OCI-LY1 (cell line): ENCODE data around the gene VSIG8.

Experiments
- EZH2 ChIP-seq: fragments of 200-600 bp; sonication (generic), shearing (Covaris generic); IDR thresholded peaks from 2 replicates; pipeline ENCODE4 v1.8.0; 2017; ENCODE audit warnings: borderline replicate concordance, mixed run types, mild to moderate bottlenecking, antibody characterized with exemption, low read length, moderate library complexity, mixed read lengths
- TF ChIP-seq, protein P1 (sequence below): fragments of 200-600 bp; sonication (generic), shearing (Covaris generic); IDR thresholded peaks from 2 replicates; pipeline ENCODE4 v1.5.1; 2017; ENCODE audit warnings: mild to moderate bottlenecking, antibody characterized with exemption, low read length, moderate library complexity, mixed read lengths

DNA sequence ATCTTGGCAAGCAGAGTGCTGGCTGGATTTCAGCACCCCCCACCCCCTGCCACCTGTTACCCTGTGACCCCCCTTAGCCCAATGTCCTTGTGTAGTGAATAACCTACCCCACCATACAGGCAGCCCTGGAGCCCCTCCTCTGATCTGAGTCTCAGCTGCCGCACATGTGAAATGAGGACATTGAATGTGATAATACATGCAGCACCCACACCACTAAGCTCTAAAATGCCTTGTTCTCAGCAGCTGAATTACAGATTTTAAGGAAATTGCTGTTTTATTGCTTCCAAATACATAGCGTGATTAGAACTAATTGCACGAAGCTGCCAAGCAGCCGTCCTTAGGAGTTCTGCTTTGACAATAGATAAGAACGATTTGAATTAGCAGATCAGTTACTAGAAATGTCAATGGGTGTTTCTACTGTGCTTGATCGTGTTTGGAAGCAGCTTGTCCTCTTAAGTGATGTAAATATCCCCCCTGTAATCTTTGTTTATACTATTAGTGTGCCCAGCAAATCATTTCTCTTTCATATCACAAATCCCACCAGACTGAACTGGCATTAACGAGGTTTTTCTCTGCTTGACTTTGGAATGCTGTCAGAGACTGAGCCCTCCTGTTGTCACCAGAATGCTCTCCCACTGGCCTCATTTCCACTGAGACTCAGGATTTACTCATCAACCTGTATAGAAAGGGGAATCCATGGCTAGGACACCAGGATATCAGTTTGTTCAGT is 30.9 kb downstream of the VSIG8 start:
- TF ChIP-seq, protein P1, sequence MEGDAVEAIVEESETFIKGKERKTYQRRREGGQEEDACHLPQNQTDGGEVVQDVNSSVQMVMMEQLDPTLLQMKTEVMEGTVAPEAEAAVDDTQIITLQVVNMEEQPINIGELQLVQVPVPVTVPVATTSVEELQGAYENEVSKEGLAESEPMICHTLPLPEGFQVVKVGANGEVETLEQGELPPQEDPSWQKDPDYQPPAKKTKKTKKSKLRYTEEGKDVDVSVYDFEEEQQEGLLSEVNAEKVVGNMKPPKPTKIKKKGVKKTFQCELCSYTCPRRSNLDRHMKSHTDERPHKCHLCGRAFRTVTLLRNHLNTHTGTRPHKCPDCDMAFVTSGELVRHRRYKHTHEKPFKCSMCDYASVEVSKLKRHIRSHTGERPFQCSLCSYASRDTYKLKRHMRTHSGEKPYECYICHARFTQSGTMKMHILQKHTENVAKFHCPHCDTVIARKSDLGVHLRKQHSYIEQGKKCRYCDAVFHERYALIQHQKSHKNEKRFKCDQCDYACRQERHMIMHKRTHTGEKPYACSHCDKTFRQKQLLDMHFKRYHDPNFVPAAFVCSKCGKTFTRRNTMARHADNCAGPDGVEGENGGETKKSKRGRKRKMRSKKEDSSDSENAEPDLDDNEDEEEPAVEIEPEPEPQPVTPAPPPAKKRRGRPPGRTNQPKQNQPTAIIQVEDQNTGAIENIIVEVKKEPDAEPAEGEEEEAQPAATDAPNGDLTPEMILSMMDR, result no peak
- TF ChIP-seq EZH2, result no peak
